ENCODE measurements around the gene DMRTB1.
A peak's percentile ranks its signal among the peaks of the same experiment; 100 is the strongest.

The DMRTB1 gene

GRCh38 chr1:53486395-53487026 lies 27.3 kb downstream of the DMRTB1 start:
- no peak for DNase-seq (ENCODE audit: low read depth)

- DNase-seq (ENCODE audit: low read depth), result no peak
Observed at GRCh38 chr1:53490351-53490750, 31.2 kb downstream of the DMRTB1 start.

GRCh38 chr1:53495633-53496345 lies 36.6 kb downstream of the DMRTB1 start:
- peak; percentile 50 for DNase-seq (ENCODE audit: low read depth)

- peak; percentile 37 for DNase-seq (ENCODE audit: low read depth)
Observed at GRCh38 chr1:53498555-53499131, 39.4 kb downstream of the DMRTB1 start.

- no peak for DNase-seq (ENCODE audit: low read depth)
Observed at GRCh38 chr1:53499257-53500203, 40.3 kb downstream of the DMRTB1 start.

- DNase-seq (ENCODE audit: low read depth), result no peak
Observed at GRCh38 chr1:53500204-53501064, 41.2 kb downstream of the DMRTB1 start.

GRCh38 chr1:53501065-53502005 lies 42.1 kb downstream of the DMRTB1 start:
- DNase-seq (ENCODE audit: low read depth), result no peak

- DNase-seq (ENCODE audit: low read depth), result no peak
Observed at GRCh38 chr1:53502641-53503432, 43.6 kb downstream of the DMRTB1 start.

GRCh38 chr1:53503433-53504217 lies 44.4 kb downstream of the DMRTB1 start:
- no peak for DNase-seq (ENCODE audit: low read depth)

- no peak for DNase-seq (ENCODE audit: low read depth)
Observed at GRCh38 chr1:53504901-53505300, 45.7 kb downstream of the DMRTB1 start.

- no peak for DNase-seq (ENCODE audit: low read depth)
Observed at GRCh38 chr1:53505401-53505800, 46.2 kb downstream of the DMRTB1 start.

GRCh38 chr1:53505891-53506290 lies 46.7 kb downstream of the DMRTB1 start:
- no peak for DNase-seq (ENCODE audit: low read depth)

GRCh38 chr1:53506355-53507050 lies 47.3 kb downstream of the DMRTB1 start:
- DNase-seq (ENCODE audit: low read depth), result no peak

- DNase-seq (ENCODE audit: low read depth), result no peak
Observed at GRCh38 chr1:53507116-53507820, 48.1 kb downstream of the DMRTB1 start.

GRCh38 chr1:53508056-53508990 lies 49.1 kb downstream of the DMRTB1 start:
- DNase-seq (ENCODE audit: low read depth), result no peak

All from ELR (cell line).